Measurements from ENCODE around the gene UCK1.

The UCK1 gene

DNA sequence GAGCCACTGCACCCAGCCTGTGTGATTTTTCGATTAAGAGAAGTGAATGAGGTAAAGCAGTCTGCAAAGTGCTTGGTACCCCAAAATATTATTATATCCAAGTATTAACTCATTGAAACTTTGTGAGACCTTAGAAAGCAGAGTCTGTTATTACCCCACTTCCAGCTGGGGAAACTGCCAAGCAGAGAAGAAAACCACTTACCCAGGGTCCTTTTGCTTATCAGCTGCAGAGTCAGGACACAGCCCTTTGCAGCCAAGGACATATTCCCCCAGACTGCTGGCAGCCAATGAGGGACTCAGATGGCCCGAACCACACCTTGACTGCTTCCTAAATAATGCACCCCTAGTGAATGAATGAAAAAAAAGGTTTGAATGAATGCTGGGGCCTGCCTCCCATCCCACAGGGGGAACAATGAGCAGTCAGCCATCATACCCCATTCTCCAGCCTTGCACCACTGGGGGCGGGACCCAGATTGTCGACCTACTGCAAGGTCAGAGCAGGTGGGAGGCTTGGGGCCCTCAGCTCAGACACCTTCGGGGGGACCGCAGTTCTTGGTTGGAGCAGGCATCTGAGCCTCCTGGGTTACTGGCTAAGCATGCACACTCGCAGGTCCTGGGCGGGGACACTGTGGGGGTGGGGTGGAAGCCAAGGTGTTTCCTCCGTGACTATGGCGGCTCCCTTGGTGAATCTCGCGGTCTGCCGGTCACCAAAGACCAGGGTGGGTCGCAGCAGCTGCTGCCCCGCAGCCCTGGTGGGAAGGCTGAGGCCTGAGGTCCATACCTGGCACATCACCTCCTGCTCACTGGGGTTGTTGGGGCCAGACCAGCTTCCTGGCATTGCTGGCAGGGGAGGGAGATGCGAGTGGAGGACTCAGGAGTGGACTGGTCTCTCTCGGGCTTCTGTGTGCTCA, 43.9 kb upstream of the UCK1 start:
- Histone ChIP-seq H3K79me1 (replicated peaks; ENCODE audit: low read length, poor library complexity, severe bottlenecking) (no peaks in the 10 kb centered on the region), H3K18ac (ENCODE audit: low read depth in 1 of 2, low read length in 2 of 2) (no peak overlapping the region), H4K8ac (ENCODE audit: low read length) (no peak overlapping the region), H2BK15ac (ENCODE audit: low read depth, poor library complexity, severe bottlenecking) (no peak overlapping the region), H3K4me3 (ENCODE audit: insufficient read depth in 1 of 2, low read depth in 1 of 2, low read length in 2 of 2) (no peak overlapping the region), H2BK12ac (ENCODE audit: low read length in 2 of 2) (no peak overlapping the region), H2AK5ac (ENCODE audit: low read length, severe bottlenecking) (no peak overlapping the region), H3K36me3 (ENCODE audit: control insufficient read depth in 1 of 2, insufficient read depth in 2 of 2, low read depth in 1 of 2, low read length in 2 of 2) (peaks cover 50 to 78% of the 10 kb centered on the region in 2 experiments), H3K4me1 (ENCODE audit: control insufficient read depth, insufficient read depth, low read depth, low read length) (no peaks in the 10 kb centered on the region), H2BK5ac (ENCODE audit: low read depth, low read length, poor library complexity, severe bottlenecking) (no peak overlapping the region), H3K4me2 (ENCODE audit: low read length, poor library complexity, severe bottlenecking) (no peak overlapping the region), H3K14ac (ENCODE audit: low read length in 2 of 2) (no peak overlapping the region), H2BK120ac (ENCODE audit: low read depth, low read length) (no peak overlapping the region), H3K27ac (ENCODE audit: low read length, poor library complexity, severe bottlenecking) (no peak overlapping the region), H2AFZ (ENCODE audit: low read depth, low read length) (no peak overlapping the region), H3K9me3 (ENCODE audit: control insufficient read depth, low read length) (no peaks in the 10 kb centered on the region), H3K23ac (ENCODE audit: low read length in 2 of 2) (no peak overlapping the region), H4K91ac (ENCODE audit: low read length) (no peak overlapping the region), H3K9ac (ENCODE audit: low read length) (no peak overlapping the region), H3K4ac (ENCODE audit: low read depth in 1 of 2, low read length in 2 of 2) (no peak overlapping the region), H3K27me3 (ENCODE audit: control insufficient read depth in 1 of 2, insufficient read depth in 1 of 2, low read length in 2 of 2) (no peaks in the 10 kb centered on the region)
- 98% methylated on average over 15 of the region's 17 CpGs for WGBS
- DNase-seq, result no peak

DNA sequence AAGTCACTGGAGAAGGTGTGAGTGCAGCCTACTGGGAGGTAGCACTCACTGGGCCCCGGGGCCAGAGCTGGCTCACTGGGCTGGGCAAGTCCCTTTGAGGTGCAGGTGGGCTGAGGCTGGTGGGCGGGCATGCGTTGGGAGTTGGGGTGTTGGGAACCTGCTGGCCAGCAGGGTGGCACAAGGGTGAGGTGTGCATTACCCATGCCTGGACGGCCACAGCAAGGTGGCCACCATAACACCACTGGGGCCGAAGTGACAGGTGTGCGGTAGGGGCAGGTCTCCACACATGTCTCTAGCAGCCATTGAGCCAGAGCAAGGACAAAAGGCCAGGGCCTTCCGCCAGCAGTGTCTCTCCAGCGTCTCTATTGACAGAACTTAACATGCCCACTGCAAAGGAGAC, 36.8 kb upstream of the UCK1 start:
- H3K9ac ChIP-seq (ENCODE audit: low read length), result no peak overlapping the region
- H3K9me3 ChIP-seq (ENCODE audit: control insufficient read depth, low read length), result no peaks in the 10 kb centered on the region
- peak overlapping the region; percentile 50 for H4K91ac ChIP-seq (ENCODE audit: low read length)
- peaks cover 2% of the 10 kb centered on the region for H3K4me1 ChIP-seq (ENCODE audit: control insufficient read depth, insufficient read depth, low read depth, low read length)
- WGBS, result 96% methylated on average over 8 of the region's 8 CpGs
- no peak overlapping the region for H3K14ac ChIP-seq (ENCODE audit: low read length in 2 of 2)
- H3K36me3 ChIP-seq (ENCODE audit: control insufficient read depth in 1 of 2, insufficient read depth in 2 of 2, low read depth in 1 of 2, low read length in 2 of 2), result peaks cover 7 to 34% of the 10 kb centered on the region in 2 experiments
- no peak for DNase-seq
- H2AK5ac ChIP-seq (ENCODE audit: low read length, severe bottlenecking), result no peak overlapping the region
- H2BK5ac ChIP-seq (ENCODE audit: low read depth, low read length, poor library complexity, severe bottlenecking), result no peak overlapping the region
- no peaks in the 10 kb centered on the region for H3K79me1 ChIP-seq (replicated peaks; ENCODE audit: low read length, poor library complexity, severe bottlenecking)
- no peak overlapping the region for H2BK15ac ChIP-seq (ENCODE audit: low read depth, poor library complexity, severe bottlenecking)
- no peak overlapping the region for H3K4me3 ChIP-seq (ENCODE audit: insufficient read depth in 1 of 2, low read depth in 1 of 2, low read length in 2 of 2)
- no peak overlapping the region for H3K4ac ChIP-seq (ENCODE audit: low read depth in 1 of 2, low read length in 2 of 2)
- no peak overlapping the region for H2AFZ ChIP-seq (ENCODE audit: low read depth, low read length)
- no peaks in the 10 kb centered on the region for H3K27me3 ChIP-seq (ENCODE audit: control insufficient read depth in 1 of 2, insufficient read depth in 1 of 2, low read length in 2 of 2)
- H3K18ac ChIP-seq (ENCODE audit: low read depth in 1 of 2, low read length in 2 of 2), result no peak overlapping the region
- no peak overlapping the region for H2BK120ac ChIP-seq (ENCODE audit: low read depth, low read length)
- no peak overlapping the region for H3K4me2 ChIP-seq (ENCODE audit: low read length, poor library complexity, severe bottlenecking)
- H2BK12ac ChIP-seq (ENCODE audit: low read length in 2 of 2), result no peak overlapping the region
- no peak overlapping the region for H3K27ac ChIP-seq (ENCODE audit: low read length, poor library complexity, severe bottlenecking)
- no peak overlapping the region for H3K23ac ChIP-seq (ENCODE audit: low read length in 2 of 2)
- H4K8ac ChIP-seq (ENCODE audit: low read length), result peak overlapping the region; percentile 41

DNA sequence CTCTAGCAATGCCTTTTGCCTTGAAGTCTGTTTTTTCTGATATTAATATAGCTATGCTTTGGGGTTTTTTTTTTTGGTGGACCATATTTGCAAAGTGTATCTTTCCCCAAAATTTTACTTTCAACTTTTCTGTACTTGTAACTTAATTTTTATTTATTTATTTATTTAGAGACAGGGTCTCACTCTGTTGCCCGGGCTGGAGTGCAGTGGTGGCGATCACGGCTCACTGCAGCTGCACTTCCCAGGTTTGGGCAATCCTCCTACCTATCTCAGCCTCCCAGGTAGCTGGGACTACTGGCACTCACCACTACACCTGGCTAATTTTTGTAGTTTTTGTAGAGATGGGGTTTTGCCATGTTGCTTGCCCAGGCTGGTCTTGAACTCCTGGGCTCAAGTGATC, 35.1 kb upstream of the UCK1 start:
- no peak overlapping the region for H4K8ac ChIP-seq (ENCODE audit: low read length)
- peaks cover 7 to 17% of the 10 kb centered on the region in 2 experiments for H3K36me3 ChIP-seq (ENCODE audit: control insufficient read depth in 1 of 2, insufficient read depth in 2 of 2, low read depth in 1 of 2, low read length in 2 of 2)
- no peak overlapping the region for H3K4ac ChIP-seq (ENCODE audit: low read depth in 1 of 2, low read length in 2 of 2)
- no peak overlapping the region for H3K18ac ChIP-seq (ENCODE audit: low read depth in 1 of 2, low read length in 2 of 2)
- no peak overlapping the region for H2BK12ac ChIP-seq (ENCODE audit: low read length in 2 of 2)
- no peak overlapping the region for H2AK5ac ChIP-seq (ENCODE audit: low read length, severe bottlenecking)
- peaks cover 5% of the 10 kb centered on the region for H3K9me3 ChIP-seq (ENCODE audit: control insufficient read depth, low read length)
- H3K79me1 ChIP-seq (replicated peaks; ENCODE audit: low read length, poor library complexity, severe bottlenecking), result no peaks in the 10 kb centered on the region
- H3K4me3 ChIP-seq (ENCODE audit: insufficient read depth in 1 of 2, low read depth in 1 of 2, low read length in 2 of 2), result no peak overlapping the region
- no peak overlapping the region for H2BK5ac ChIP-seq (ENCODE audit: low read depth, low read length, poor library complexity, severe bottlenecking)
- H3K4me2 ChIP-seq (ENCODE audit: low read length, poor library complexity, severe bottlenecking), result no peak overlapping the region
- no peak overlapping the region for H3K27ac ChIP-seq (ENCODE audit: low read length, poor library complexity, severe bottlenecking)
- no peak overlapping the region for H2AFZ ChIP-seq (ENCODE audit: low read depth, low read length)
- H4K91ac ChIP-seq (ENCODE audit: low read length), result no peak overlapping the region
- peaks cover 2% of the 10 kb centered on the region for H3K4me1 ChIP-seq (ENCODE audit: control insufficient read depth, insufficient read depth, low read depth, low read length)
- DNase-seq, result no peak
- H2BK120ac ChIP-seq (ENCODE audit: low read depth, low read length), result no peak overlapping the region
- no peak overlapping the region for H3K14ac ChIP-seq (ENCODE audit: low read length in 2 of 2)
- 87% methylated on average over 3 of the region's 3 CpGs for WGBS
- H3K23ac ChIP-seq (ENCODE audit: low read length in 2 of 2), result no peak overlapping the region
- H3K9ac ChIP-seq (ENCODE audit: low read length), result no peak overlapping the region
- no peak overlapping the region for H2BK15ac ChIP-seq (ENCODE audit: low read depth, poor library complexity, severe bottlenecking)
- H3K27me3 ChIP-seq (ENCODE audit: control insufficient read depth in 1 of 2, insufficient read depth in 1 of 2, low read length in 2 of 2), result no peaks in the 10 kb centered on the region

DNA sequence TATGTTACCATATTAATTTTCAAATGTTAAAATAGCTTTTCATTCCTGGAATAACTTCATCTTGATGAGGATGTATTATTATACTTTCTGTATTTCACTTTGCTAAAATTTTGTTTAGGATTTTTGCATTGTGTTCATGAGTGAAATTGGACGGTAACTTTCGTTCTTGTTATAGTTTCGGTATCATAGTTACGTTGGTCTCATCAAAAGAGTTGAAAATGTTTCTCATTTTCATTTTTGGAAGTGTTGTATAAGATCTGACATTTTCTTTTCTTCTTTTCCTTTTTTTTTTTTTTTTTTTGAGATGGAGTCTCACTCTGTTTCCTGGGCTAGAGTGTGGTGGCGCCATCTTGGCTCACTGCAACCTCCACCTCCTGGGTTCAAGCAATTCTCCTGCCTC, 34.3 kb upstream of the UCK1 start:
- Histone ChIP-seq H3K18ac (ENCODE audit: low read depth in 1 of 2, low read length in 2 of 2) (no peak overlapping the region), H3K4ac (ENCODE audit: low read depth in 1 of 2, low read length in 2 of 2) (no peak overlapping the region), H2BK120ac (ENCODE audit: low read depth, low read length) (no peak overlapping the region), H4K91ac (ENCODE audit: low read length) (no peak overlapping the region), H3K27ac (ENCODE audit: low read length, poor library complexity, severe bottlenecking) (no peak overlapping the region), H3K9ac (ENCODE audit: low read length) (no peak overlapping the region), H3K14ac (ENCODE audit: low read length in 2 of 2) (no peak overlapping the region), H2BK5ac (ENCODE audit: low read depth, low read length, poor library complexity, severe bottlenecking) (no peak overlapping the region), H3K36me3 (ENCODE audit: control insufficient read depth in 1 of 2, insufficient read depth in 2 of 2, low read depth in 1 of 2, low read length in 2 of 2) (peaks cover 7 to 14% of the 10 kb centered on the region in 2 experiments), H3K23ac (ENCODE audit: low read length in 2 of 2) (no peak overlapping the region), H3K79me1 (replicated peaks; ENCODE audit: low read length, poor library complexity, severe bottlenecking) (no peaks in the 10 kb centered on the region), H2AK5ac (ENCODE audit: low read length, severe bottlenecking) (no peak overlapping the region), H2BK15ac (ENCODE audit: low read depth, poor library complexity, severe bottlenecking) (no peak overlapping the region), H3K9me3 (ENCODE audit: control insufficient read depth, low read length) (peaks cover 10% of the 10 kb centered on the region), H4K8ac (ENCODE audit: low read length) (no peak overlapping the region), H3K4me2 (ENCODE audit: low read length, poor library complexity, severe bottlenecking) (no peak overlapping the region), H2AFZ (ENCODE audit: low read depth, low read length) (no peak overlapping the region), H3K4me1 (ENCODE audit: control insufficient read depth, insufficient read depth, low read depth, low read length) (peaks cover 2% of the 10 kb centered on the region), H3K4me3 (ENCODE audit: insufficient read depth in 1 of 2, low read depth in 1 of 2, low read length in 2 of 2) (no peak overlapping the region), H2BK12ac (ENCODE audit: low read length in 2 of 2) (no peak overlapping the region), H3K27me3 (ENCODE audit: control insufficient read depth in 1 of 2, insufficient read depth in 1 of 2, low read length in 2 of 2) (no peaks in the 10 kb centered on the region)
- 100% methylated on average over 3 of the region's 5 CpGs for WGBS
- no peak for DNase-seq

Measured in mesenchymal stem cell (in vitro differentiated cells and primary cell).